Choroid plexus epithelial cell (primary cell): ENCODE results near the gene KCNF1.

Source experiments
- DNase-seq: peaks from one replicate; pipeline ENCODE4 v3.0.0-alpha.2; 2010; ENCODE audit warnings: low read depth
- H3K4me3 ChIP-seq: 2 replicates; pipeline ENCODE4 v1.5.1; 2011; ENCODE audit warnings: low read depth, mild to moderate bottlenecking, control low read depth, low read length, moderate library complexity
- TF ChIP-seq, protein P1 (sequence below): conservative IDR thresholded peaks from 2 replicates; pipeline ENCODE4 v1.5.1; 2011; ENCODE audit warnings: low read depth, mild to moderate bottlenecking, control low read depth, inconsistent platforms, low read length, moderate library complexity

The KCNF1 gene

DNA sequence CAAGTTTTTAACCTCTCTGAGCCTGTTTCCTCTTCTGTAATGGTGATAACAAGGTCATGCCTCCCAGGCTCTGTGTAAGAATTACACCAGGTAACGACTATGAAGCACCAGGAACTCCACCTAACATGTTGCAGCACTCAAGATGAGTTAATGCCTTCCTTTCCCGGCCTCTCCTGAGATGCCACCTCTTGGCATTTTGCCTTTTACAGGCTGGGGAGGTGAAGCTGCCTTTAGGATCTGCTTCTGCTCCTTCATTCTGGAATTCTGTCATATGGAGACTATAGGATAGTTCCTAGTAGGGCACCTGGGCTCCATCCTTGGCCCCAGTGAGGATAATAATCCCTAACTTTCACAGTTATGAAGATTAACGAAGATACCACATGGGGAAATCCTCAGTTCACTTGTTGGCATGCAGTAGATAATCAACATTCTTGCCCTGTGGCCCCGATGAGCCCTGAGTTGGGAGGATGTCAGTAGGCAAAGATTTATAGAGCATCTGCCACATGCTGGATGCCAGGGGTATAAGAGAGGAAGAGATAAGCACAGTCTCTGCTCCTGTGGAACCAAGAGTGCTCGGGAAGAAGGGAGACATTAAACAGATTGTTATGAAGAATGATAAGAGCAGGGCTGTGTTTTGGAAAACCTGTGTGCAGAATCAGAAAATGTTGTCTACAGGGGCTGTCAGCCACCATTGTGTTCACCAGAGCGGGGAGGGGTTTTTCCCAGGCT lies 43.9 kb upstream of the KCNF1 start:
- TF ChIP-seq, protein P1, sequence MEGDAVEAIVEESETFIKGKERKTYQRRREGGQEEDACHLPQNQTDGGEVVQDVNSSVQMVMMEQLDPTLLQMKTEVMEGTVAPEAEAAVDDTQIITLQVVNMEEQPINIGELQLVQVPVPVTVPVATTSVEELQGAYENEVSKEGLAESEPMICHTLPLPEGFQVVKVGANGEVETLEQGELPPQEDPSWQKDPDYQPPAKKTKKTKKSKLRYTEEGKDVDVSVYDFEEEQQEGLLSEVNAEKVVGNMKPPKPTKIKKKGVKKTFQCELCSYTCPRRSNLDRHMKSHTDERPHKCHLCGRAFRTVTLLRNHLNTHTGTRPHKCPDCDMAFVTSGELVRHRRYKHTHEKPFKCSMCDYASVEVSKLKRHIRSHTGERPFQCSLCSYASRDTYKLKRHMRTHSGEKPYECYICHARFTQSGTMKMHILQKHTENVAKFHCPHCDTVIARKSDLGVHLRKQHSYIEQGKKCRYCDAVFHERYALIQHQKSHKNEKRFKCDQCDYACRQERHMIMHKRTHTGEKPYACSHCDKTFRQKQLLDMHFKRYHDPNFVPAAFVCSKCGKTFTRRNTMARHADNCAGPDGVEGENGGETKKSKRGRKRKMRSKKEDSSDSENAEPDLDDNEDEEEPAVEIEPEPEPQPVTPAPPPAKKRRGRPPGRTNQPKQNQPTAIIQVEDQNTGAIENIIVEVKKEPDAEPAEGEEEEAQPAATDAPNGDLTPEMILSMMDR: no peak
- DNase-seq: no peak
- H3K4me3 ChIP-seq: no peak overlapping the region

DNA sequence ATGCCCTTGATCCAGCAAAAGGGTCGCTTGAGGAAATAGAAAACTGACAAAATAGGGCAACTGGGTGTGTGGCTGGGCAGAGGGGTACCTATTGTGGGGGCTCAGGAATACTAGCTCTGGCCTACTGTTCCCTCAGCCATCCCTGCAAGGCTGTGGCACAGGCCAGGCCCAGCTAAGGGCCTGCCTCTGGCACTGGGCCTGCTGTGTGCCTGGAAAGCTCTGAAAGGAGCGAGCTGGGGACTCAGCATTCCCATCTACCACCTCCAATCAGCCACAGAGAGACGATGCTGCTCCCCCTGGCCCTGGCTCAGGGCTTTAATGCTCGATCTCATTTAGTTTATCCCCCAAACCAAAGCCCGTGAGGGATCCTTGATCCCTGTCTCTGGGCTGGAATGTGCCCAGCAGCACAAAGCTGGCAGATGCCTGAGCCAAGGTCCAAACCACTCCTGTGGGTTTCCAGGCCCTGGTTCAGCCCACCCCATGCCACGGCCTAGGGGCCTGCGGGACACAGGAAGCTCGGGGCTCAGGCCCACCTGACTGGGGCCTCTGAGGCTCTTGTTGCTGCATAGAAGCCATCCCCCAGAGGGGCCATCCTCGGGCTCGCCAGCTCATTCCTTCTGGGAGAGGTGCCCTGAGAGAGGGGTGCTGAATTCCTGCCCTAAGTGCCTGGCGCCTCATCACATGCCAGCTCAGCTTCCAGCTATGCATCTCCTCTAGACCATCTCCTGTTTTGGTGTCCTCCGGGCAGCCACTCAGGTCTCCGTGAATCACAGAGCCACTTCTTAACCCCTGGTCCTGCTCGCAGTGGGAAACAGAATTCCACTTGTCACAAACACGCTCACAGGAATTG lies 43.0 kb upstream of the KCNF1 start:
- DNase-seq: no peak
- TF ChIP-seq, protein P1: no peak
- no peak overlapping the region for H3K4me3 ChIP-seq

DNA sequence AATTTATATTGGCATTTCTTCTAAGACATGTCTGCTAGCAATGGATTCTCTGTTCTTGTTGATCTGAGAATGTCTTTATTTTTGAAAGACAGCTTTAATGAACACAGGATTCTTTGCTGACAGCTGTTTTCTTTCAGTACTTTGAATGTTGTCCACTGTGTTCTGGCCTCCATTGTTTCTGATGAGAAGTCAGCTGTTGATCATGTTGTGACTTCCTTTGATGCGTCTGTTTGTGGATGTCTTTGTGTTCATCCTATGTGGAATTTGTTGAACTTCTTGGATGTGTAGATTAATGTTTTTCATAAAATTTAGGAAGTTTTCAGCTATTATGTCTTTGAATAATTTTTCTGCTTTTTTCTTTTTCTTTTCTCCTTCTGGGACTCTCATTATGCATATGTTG lies 39.8 kb upstream of the KCNF1 start:
- H3K4me3 ChIP-seq: no peak overlapping the region
- TF ChIP-seq, protein P1: no peak
- DNase-seq: no peak

DNA sequence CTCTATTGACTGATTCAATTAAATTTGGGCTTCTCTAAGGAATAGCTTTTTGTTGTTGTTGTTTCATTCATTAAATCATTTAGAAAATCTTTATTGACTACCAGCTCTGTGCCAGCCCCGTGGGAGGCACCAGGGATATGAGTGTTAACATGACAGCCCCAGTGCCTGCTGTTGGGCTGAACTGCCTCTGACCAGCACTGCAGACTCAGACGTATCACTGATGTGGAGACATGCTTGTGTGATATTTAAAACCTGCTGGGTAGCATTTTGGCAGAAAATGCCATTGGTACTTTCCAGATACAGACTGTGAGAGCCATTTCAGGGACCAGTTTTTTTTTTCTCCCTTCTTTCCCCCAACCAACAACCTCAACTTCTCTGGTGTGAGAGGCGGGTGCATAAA lies 38.6 kb upstream of the KCNF1 start:
- TF ChIP-seq, protein P1: no peak
- no peak for DNase-seq
- H3K4me3 ChIP-seq: no peak overlapping the region

DNA sequence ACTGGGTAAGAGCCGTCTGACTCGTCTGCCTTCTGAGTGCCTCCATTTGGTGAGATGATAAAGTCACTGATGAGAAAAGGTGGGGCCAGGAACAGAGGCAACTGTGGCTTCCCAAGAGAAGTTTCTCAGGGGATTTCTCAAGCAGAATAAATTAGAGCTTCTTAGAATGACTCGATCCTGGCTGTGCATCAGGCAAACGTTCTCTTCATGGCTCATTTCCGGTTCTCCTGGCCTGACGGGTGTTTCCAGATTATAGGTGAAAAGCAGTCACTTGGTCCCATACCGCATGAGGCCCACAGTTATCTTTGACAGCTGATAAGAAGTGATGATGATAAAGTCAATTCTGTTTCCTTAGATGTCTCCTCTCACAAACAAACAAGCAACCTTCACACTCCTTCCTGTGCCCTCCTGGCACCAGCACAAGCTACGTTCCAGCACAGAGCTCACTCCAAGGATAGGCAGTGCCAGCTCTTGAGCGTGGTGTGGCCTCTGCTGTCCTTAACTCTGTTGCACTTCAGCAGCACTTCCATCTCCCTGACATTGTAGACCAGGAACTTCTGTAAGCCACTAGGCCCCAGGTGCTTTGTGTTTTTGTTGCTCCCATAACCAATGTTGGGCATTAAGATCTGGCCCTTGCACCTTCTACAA lies 37.8 kb upstream of the KCNF1 start:
- TF ChIP-seq, protein P1: no peak
- no peak overlapping the region for H3K4me3 ChIP-seq
- DNase-seq: no peak

DNA sequence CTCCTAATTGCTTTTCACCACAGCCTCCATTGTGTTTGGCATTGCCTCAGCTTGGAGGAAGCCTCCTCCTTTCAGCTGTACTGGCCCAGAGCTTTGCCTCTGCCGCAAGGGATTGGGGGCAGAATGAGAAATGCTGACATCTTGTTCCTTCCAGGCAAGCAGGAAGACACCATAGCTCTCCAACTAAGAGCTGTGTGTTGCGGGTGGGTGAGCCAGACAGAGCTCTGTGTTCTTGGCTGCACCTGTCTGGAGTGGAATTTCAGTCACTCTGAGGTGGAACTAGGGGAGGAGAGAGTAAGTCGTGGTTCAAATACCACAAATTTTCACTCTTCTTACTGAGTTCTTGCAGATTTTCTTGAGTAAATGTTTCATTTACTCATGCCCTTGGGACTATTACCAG lies 36.6 kb upstream of the KCNF1 start:
- no peak overlapping the region for H3K4me3 ChIP-seq
- no peak for DNase-seq
- TF ChIP-seq, protein P1: no peak
